Right ventricle myocardium superior (tissue), 1 donor: ENCODE measurements around the gene CNNM2. TPM values are rescaled to one million over a fixed set of nuclear protein-coding genes. Genes with fewer than 3 reads are reported as not detected.

Experiments
- total RNA-seq: library from RNA; stranded (reverse); fragmentation: NEBNext Ultra II Directional; extraction: Animal tissue kit (Norgen Biotek cat#: 25700); gene quantifications from one replicate; pipeline ENCODE4 v1.2.1, GENCODE V29; 2021
- donor health status: DM: no; HTN: yes; CAD: no; lungs with severe emphysema.

The CNNM2 gene
- total RNA-seq, 1 donor from 2014 or later: 2.6 TPM

Other genes with a start within 250 kb of the CNNM2 start
- 14.1 TPM for gene ARL3, start 203.9 kb upstream of the CNNM2 start, total RNA-seq
- 1.7 TPM for gene SFXN2, start 203.7 kb upstream of the CNNM2 start, total RNA-seq
- 19.7 TPM for gene WBP1L, start 174.3 kb upstream of the CNNM2 start, total RNA-seq
- gene CYP17A1, start 80.9 kb upstream of the CNNM2 start, total RNA-seq: not detected
- 11.1 TPM for gene BORCS7, start 64.0 kb upstream of the CNNM2 start, total RNA-seq
- 16.1 TPM for gene AS3MT, start 48.8 kb upstream of the CNNM2 start, total RNA-seq